Naive B cell (primary cell): ENCODE measurements around the gene TMCC3. TPM values are rescaled to one million over a fixed set of nuclear protein-coding genes. Genes with fewer than 3 reads are reported as not detected.
"Not testable (repeated sequence)": the region's sequence is repeated elsewhere in the genome, so short reads cannot be mapped to it uniquely, and the experiment has no call there.

Source experiments
- ATAC-seq, 2 donors: fragments of 150-1000 bp; cut with Tn5 transposase; 2 replicates each; pipeline ENCODE4 v1.10.0; 2021; ENCODE audit warnings: low read depth in 2 of 2, mild to moderate bottlenecking in 2 of 2, moderate library complexity in 2 of 2
- DNase-seq: peaks from one replicate; pipeline ENCODE4 v3.0.0; 2022
- H3K27ac Mint-ChIP-seq, 6 donors: one replicate each; pipeline ENCODE4 v1.8.0; 2020 to 2022; ENCODE audit warnings: mild to moderate bottlenecking in 6 of 6, mixed read lengths in 6 of 6, moderate library complexity in 5 of 6, inconsistent platforms in 2 of 6
- H3K27me3 Mint-ChIP-seq, 3 donors: one replicate each; pipeline ENCODE4 v1.8.0; 2021 to 2022; ENCODE audit warnings: mixed read lengths in 3 of 3, mild to moderate bottlenecking in 1 of 3
- H3K36me3 Mint-ChIP-seq, 2 donors: one replicate each; pipeline ENCODE4 v1.8.0; 2020 to 2022; ENCODE audit warnings: mixed read lengths in 2 of 2, inconsistent platforms in 1 of 2, mild to moderate bottlenecking in 1 of 2
- H3K4me1 Mint-ChIP-seq, 3 donors: one replicate each; pipeline ENCODE4 v1.8.0; 2020 to 2022; ENCODE audit warnings: mixed read lengths in 3 of 3, inconsistent platforms in 1 of 3, mild to moderate bottlenecking in 1 of 3, moderate library complexity in 1 of 3
- H3K4me3 Mint-ChIP-seq, 8 donors: one replicate each; pipeline ENCODE4 v1.8.0; 2020 to 2022; ENCODE audit warnings: mild to moderate bottlenecking in 8 of 8, mixed read lengths in 8 of 8, moderate library complexity in 8 of 8, inconsistent platforms in 2 of 8
- H3K9me3 Mint-ChIP-seq, 7 donors: one replicate each; pipeline ENCODE4 v1.8.0; 2020 to 2022; ENCODE audit warnings: mixed read lengths in 7 of 7, mild to moderate bottlenecking in 5 of 7, inconsistent platforms in 2 of 7, moderate library complexity in 1 of 7
- polyA plus RNA-seq, 6 donors: library from polyadenylated mRNA; unstranded; fragments of 300-500 nt; fragmentation: Illumina TruSeq; gene quantifications; one replicate each; pipeline ENCODE4 v1.2.3, GENCODE V29; 2021; ENCODE audit warnings: low read depth in 6 of 6

The TMCC3 gene
- polyA plus RNA-seq, 6 donors from 2014 or later: 8.4 to 21.7 (median 13.5) TPM

GRCh38 chr12:94621662-94622359, 28.5 kb downstream of the TMCC3 start:
- peaks cover 18% of the 10 kb centered on the region in 3 donors for H3K4me1 Mint-ChIP-seq
- peak overlapping the region; percentile 40 to 88 (median 74) for H3K4me3 Mint-ChIP-seq
- peaks cover 8% of the 10 kb centered on the region in 2 donors for H3K36me3 Mint-ChIP-seq
- DNase-seq: peak; percentile 19
- no peaks in the 10 kb centered on the region for H3K27me3 Mint-ChIP-seq
- peak; percentile 97 for ATAC-seq
- H3K9me3 Mint-ChIP-seq: peaks cover 0 to 12% (median 9%) of the 10 kb centered on the region in 7 donors
- peak overlapping the region; percentile 43 to 75 (median 60) for H3K27ac Mint-ChIP-seq

- DNase-seq: no peak
- H3K36me3 Mint-ChIP-seq: peaks cover under 1 to 1% of the 10 kb centered on the region in 2 donors
- no peak overlapping the region for H3K4me3 Mint-ChIP-seq
- H3K4me1 Mint-ChIP-seq: peaks cover 18% of the 10 kb centered on the region in 3 donors
- H3K27me3 Mint-ChIP-seq: no peaks in the 10 kb centered on the region
- H3K9me3 Mint-ChIP-seq: peaks cover 0 to 3% (median under 1%) of the 10 kb centered on the region in 7 donors
- no peak for ATAC-seq
- H3K27ac Mint-ChIP-seq: no peak overlapping the region
Observed at GRCh38 chr12:94620621-94621020, 29.7 kb downstream of the TMCC3 start.

GRCh38 chr12:94618995-94619695, 31.2 kb downstream of the TMCC3 start:
- no peaks in the 10 kb centered on the region for H3K27me3 Mint-ChIP-seq
- H3K4me3 Mint-ChIP-seq: peak overlapping the region in 1 of 8 donors; percentile 39
- ATAC-seq: no peak
- no peak for DNase-seq
- H3K9me3 Mint-ChIP-seq: no peaks in the 10 kb centered on the region
- peaks cover 18 to 22% (median 18%) of the 10 kb centered on the region in 3 donors for H3K4me1 Mint-ChIP-seq
- no peak overlapping the region for H3K27ac Mint-ChIP-seq
- no peaks in the 10 kb centered on the region for H3K36me3 Mint-ChIP-seq

- Mint-ChIP-seq H3K27me3 (no peaks in the 10 kb centered on the region), H3K36me3 (no peaks in the 10 kb centered on the region), H3K27ac (no peak overlapping the region), H3K4me3 (no peak overlapping the region), H3K4me1 (peaks cover 12 to 18% (median 12%) of the 10 kb centered on the region in 3 donors), H3K9me3 (no peaks in the 10 kb centered on the region)
- no peak for DNase-seq
- no peak for ATAC-seq
Observed at GRCh38 chr12:94617101-94617500, 33.3 kb downstream of the TMCC3 start.

GRCh38 chr12:94616203-94616729, 34.1 kb downstream of the TMCC3 start:
- Mint-ChIP-seq H3K4me1 (peaks cover 3 to 10% (median 3%) of the 10 kb centered on the region in 3 donors), H3K4me3 (no peak overlapping the region), H3K27me3 (no peaks in the 10 kb centered on the region), H3K36me3 (no peaks in the 10 kb centered on the region), H3K27ac (no peak overlapping the region), H3K9me3 (no peaks in the 10 kb centered on the region)
- DNase-seq (no peak), ATAC-seq (no peak)

GRCh38 chr12:94615260-94616181, 34.8 kb downstream of the TMCC3 start:
- H3K27ac Mint-ChIP-seq: peak overlapping the region in 1 of 6 donors; percentile 30
- ATAC-seq: no peak
- no peak overlapping the region for H3K4me3 Mint-ChIP-seq
- H3K36me3 Mint-ChIP-seq: no peaks in the 10 kb centered on the region
- H3K9me3 Mint-ChIP-seq: no peaks in the 10 kb centered on the region
- H3K27me3 Mint-ChIP-seq: no peaks in the 10 kb centered on the region
- peaks cover 0 to 8% (median 0%) of the 10 kb centered on the region in 3 donors for H3K4me1 Mint-ChIP-seq
- DNase-seq: no peak

- Mint-ChIP-seq H3K4me3 (no peak overlapping the region), H3K27me3 (no peaks in the 10 kb centered on the region), H3K9me3 (peaks cover 0 to under 1% (median 0%) of the 10 kb centered on the region in 7 donors), H3K27ac (no peak overlapping the region), H3K4me1 (peaks cover 0 to 6% (median 0%) of the 10 kb centered on the region in 3 donors), H3K36me3 (peaks cover 0 to 3% of the 10 kb centered on the region in 2 donors)
- no peak for DNase-seq
- no peak for ATAC-seq
Observed at GRCh38 chr12:94614288-94614721, 36.1 kb downstream of the TMCC3 start.

GRCh38 chr12:94609917-94610443, 40.4 kb downstream of the TMCC3 start:
- Mint-ChIP-seq H3K4me3 (no peak overlapping the region), H3K27me3 (no peaks in the 10 kb centered on the region), H3K9me3 (peaks cover 4 to 29% (median 13%) of the 10 kb centered on the region in 7 donors), H3K36me3 (peaks cover 21 to 29% of the 10 kb centered on the region in 2 donors), H3K4me1 (no peaks in the 10 kb centered on the region), H3K27ac (no peak overlapping the region)
- DNase-seq (no peak), ATAC-seq (no peak)

GRCh38 chr12:94606810-94607209, 43.5 kb downstream of the TMCC3 start:
- H3K4me3 Mint-ChIP-seq, DNase-seq, H3K4me1 Mint-ChIP-seq, ATAC-seq, H3K27me3 Mint-ChIP-seq, H3K27ac Mint-ChIP-seq: not testable (repeated sequence)
- H3K9me3 Mint-ChIP-seq: peaks cover 4 to 29% (median 13%) of the 10 kb centered on the region in 7 donors
- peaks cover 21 to 29% of the 10 kb centered on the region in 2 donors for H3K36me3 Mint-ChIP-seq

GRCh38 chr12:94604366-94604698, 46.0 kb downstream of the TMCC3 start:
- ATAC-seq (no peak), DNase-seq (no peak)
- Mint-ChIP-seq H3K27me3 (no peaks in the 10 kb centered on the region), H3K9me3 (peaks cover 4 to 29% (median 12%) of the 10 kb centered on the region in 7 donors), H3K27ac (no peak overlapping the region), H3K4me1 (no peaks in the 10 kb centered on the region), H3K4me3 (no peak overlapping the region), H3K36me3 (peaks cover 21 to 25% of the 10 kb centered on the region in 2 donors)

GRCh38 chr12:94603434-94604365, 46.7 kb downstream of the TMCC3 start:
- Mint-ChIP-seq H3K36me3 (peaks cover 19 to 20% of the 10 kb centered on the region in 2 donors), H3K27ac (no peak overlapping the region), H3K4me3 (no peak overlapping the region), H3K9me3 (peaks cover 4 to 28% (median 12%) of the 10 kb centered on the region in 7 donors), H3K4me1 (no peaks in the 10 kb centered on the region), H3K27me3 (no peaks in the 10 kb centered on the region)
- ATAC-seq (peak; percentile 58 to 65), DNase-seq (peak; percentile 42)

- no peak for ATAC-seq
- H3K27ac Mint-ChIP-seq: no peak overlapping the region
- H3K9me3 Mint-ChIP-seq: peaks cover 4 to 11% (median 5%) of the 10 kb centered on the region in 7 donors
- no peaks in the 10 kb centered on the region for H3K27me3 Mint-ChIP-seq
- no peak overlapping the region for H3K4me3 Mint-ChIP-seq
- DNase-seq: no peak
- peaks cover 11 to 18% of the 10 kb centered on the region in 2 donors for H3K36me3 Mint-ChIP-seq
- no peaks in the 10 kb centered on the region for H3K4me1 Mint-ChIP-seq
Observed at GRCh38 chr12:94602024-94602423, 48.3 kb downstream of the TMCC3 start.
